ENCODE results near the gene MEGF11. TPM values are rescaled to one million over a fixed set of nuclear protein-coding genes. Genes with fewer than 3 reads are reported as not detected.

Gene MEGF11
- total RNA-seq, 2 experiments from 2014 or later = 0.05 TPM; not detected in 1

DNA sequence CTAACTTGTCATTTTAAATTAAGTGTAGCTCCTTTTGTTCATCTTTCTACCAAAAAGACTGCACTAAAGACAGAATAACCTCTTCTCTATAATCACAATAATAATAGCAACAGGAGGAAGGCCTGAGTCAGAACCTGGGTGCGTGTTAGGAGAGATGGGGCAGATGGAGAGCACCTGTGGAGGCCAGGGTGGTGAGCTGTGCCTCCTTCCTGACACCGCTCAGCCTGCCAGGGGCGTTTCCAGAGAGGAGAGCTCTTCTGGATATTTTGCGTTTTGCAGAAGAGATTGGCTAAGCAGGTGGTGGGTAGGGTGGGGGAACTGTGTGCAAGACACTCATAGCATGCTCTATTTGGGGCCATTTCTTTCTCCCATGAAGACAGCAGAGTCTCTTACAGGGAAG lies 83.5 kb downstream of the MEGF11 start:
- Mint-ChIP-seq H3K36me3 (ENCODE audit: low read depth) (no peaks in the 10 kb centered on the region), H3K4me1 (ENCODE audit: low read depth) (no peaks in the 10 kb centered on the region), H3K27ac (no peak overlapping the region), H3K27me3 (ENCODE audit: low read depth) (no peaks in the 10 kb centered on the region), H3K4me3 (no peak overlapping the region), H3K9me3 (no peaks in the 10 kb centered on the region)
- intact Hi-C loops (cut with micrococcal nuclease) = no loop called here
- CTCF ChIA-PET = interaction anchor here (0.6 to 1.6 kb wide), 2 partner anchors 12 to 72 kb away, joined by 3 to 4 read pairs; no protein-coding TSS in a partner anchor
- DNase-seq = no peak

DNA sequence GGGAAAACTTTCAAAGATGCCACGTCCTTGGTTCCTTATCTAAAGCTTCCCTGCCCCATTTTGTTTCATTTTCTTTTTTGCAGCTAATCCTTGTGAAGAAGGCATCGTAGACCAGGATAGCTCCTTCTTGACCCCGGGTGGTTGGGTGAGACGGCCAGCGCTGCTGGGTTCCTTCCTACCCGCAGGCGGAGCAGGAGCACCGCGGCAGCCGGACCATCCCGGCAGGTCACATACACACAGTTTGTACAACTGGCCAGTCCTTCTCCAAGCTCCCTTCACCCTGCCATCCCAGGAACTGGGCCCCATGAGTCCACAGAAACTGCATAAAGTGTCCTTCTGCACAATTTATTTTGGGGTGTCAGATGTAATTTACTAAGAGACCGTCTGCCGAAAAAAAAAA lies 83.9 kb downstream of the MEGF11 start:
- CTCF ChIA-PET = interaction anchor here (0.6 to 1.6 kb wide), 2 partner anchors 12 to 71 kb away, joined by 3 to 4 read pairs; no protein-coding TSS in a partner anchor

DNA sequence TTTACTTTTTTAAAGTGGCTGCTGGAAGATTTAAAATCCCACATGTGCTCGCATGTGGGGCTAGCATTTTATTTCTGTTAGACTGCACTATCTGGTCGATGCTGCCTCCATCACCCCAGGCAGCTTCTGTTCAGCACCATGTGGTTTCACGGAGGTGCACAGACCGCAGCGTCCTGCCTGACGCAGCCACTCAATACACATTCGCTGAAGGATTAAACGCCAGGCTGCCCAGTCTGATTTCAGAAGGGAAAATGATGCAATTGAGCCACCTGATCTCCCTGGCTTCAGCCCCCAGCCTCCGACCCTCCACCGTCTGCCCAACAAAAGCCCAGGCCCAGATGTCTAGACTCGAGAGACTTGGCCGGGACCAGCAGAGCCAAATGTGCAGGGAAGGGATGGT lies 84.5 kb downstream of the MEGF11 start:
- H3K9me3 Mint-ChIP-seq = no peaks in the 10 kb centered on the region
- intact Hi-C loops (cut with micrococcal nuclease) = no loop called here
- H3K4me3 Mint-ChIP-seq = no peak overlapping the region
- CTCF ChIA-PET = no interaction called here
- H3K36me3 Mint-ChIP-seq (ENCODE audit: low read depth) = no peaks in the 10 kb centered on the region
- no peaks in the 10 kb centered on the region for H3K4me1 Mint-ChIP-seq (ENCODE audit: low read depth)
- H3K27ac Mint-ChIP-seq = no peak overlapping the region
- DNase-seq = no peak
- H3K27me3 Mint-ChIP-seq (ENCODE audit: low read depth) = no peaks in the 10 kb centered on the region

More for the DNA sequence above, 83.9 kb downstream of the MEGF11 start:
- DNase-seq = no peak
- no peaks in the 10 kb centered on the region for H3K36me3 Mint-ChIP-seq (ENCODE audit: low read depth)
- H3K27ac Mint-ChIP-seq = no peak overlapping the region
- no peaks in the 10 kb centered on the region for H3K27me3 Mint-ChIP-seq (ENCODE audit: low read depth)
- H3K4me1 Mint-ChIP-seq (ENCODE audit: low read depth) = no peaks in the 10 kb centered on the region
- intact Hi-C loops (cut with micrococcal nuclease) = no loop called here
- no peak overlapping the region for H3K4me3 Mint-ChIP-seq
- no peaks in the 10 kb centered on the region for H3K9me3 Mint-ChIP-seq

DNA sequence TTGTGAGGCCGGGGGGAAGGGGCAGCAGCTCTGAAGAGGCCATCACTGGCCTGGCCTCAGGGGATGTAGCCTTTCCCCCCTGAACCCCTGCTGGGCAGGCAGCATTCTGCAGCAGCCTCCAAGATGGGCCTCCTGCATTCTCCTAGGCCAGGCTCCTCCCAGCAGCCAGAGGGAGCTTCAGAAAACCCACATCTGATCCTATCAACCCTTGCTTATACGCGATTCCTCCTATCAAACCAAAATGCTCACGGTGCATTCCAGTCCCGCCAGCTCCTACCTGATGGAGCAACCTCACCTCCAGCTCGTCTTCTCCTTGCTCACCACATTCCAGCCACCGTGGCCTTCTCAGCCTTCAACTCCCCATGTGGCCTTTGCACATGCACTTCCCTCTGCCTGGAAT lies 85.7 kb downstream of the MEGF11 start:
- Mint-ChIP-seq H3K4me1 (ENCODE audit: low read depth) (no peaks in the 10 kb centered on the region), H3K36me3 (ENCODE audit: low read depth) (no peaks in the 10 kb centered on the region), H3K4me3 (no peak overlapping the region), H3K9me3 (no peaks in the 10 kb centered on the region), H3K27ac (no peak overlapping the region), H3K27me3 (ENCODE audit: low read depth) (no peaks in the 10 kb centered on the region)
- DNase-seq = no peak
- intact Hi-C loops (cut with micrococcal nuclease) = no loop called here
- CTCF ChIA-PET = no interaction called here

DNA sequence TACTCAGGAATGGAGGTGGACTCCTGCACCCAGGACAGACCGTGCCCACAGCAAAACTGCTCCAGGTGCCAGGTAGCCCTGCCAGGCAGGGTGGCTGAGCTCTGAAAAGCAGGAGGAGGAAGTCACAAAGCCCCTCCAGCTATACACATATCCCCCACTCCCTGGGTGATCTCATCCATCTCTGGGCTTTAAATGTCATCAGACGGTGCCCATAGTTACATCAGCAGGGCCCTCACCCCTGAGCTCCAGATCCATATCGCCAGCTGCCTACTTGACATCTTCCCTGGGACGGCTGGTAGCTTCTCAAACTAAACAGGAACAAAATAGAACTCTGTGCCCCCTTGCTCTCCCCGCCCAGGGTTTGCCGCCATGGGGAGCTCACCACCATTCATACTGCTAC lies 87.7 kb downstream of the MEGF11 start:
- DNase-seq = no peak
- Mint-ChIP-seq H3K4me3 (no peak overlapping the region), H3K36me3 (ENCODE audit: low read depth) (no peaks in the 10 kb centered on the region), H3K9me3 (no peaks in the 10 kb centered on the region), H3K27ac (no peak overlapping the region), H3K4me1 (ENCODE audit: low read depth) (no peaks in the 10 kb centered on the region), H3K27me3 (ENCODE audit: low read depth) (no peaks in the 10 kb centered on the region)
- CTCF ChIA-PET = no interaction called here
- intact Hi-C loops (cut with micrococcal nuclease) = no loop called here

DNA sequence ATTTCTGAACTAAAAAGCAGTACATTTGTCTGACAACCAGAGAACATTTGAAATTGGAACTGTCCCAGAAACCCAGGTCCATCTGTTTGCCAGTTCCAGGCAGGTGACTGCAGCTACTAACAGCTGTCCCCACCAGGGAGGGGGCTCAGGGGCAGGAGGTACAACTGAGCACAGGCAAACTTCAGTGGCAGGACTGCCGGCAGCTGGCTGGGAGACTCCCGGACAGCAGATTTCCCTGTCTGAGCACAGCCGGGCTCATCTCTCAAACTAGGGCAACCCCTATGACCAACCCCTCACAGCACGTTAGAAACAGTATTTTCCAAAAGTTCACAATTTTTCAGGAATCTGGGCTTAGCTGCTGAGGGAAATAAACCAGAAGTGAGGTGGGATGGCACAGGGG lies 88.8 kb downstream of the MEGF11 start:
- no peak for DNase-seq
- CTCF ChIA-PET = interaction anchor here (0.6 kb wide), 1 partner anchor 13 kb away, joined by 3 read pairs; no protein-coding TSS in a partner anchor
- intact Hi-C loops (cut with micrococcal nuclease) = no loop called here

DNA sequence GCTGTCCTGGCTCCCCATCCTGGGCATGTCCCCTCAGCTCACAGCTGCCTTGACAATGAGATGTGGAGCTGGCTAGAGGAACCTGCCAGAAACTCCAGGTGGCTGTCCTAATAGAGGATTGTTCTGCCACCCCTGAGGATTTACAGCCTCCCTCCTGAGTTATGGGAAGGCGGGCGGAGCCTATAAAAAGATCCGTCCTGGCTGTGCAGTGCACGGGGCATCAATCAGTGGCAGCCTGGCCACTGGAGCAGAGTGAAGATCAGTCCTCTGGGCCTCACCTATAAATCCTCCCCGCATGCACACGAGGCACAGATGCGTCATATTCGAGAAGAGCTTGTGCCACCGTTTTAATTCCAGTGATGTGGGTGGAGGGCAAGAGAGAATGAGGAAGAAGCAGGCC lies 90.0 kb downstream of the MEGF11 start:
- intact Hi-C loops (cut with micrococcal nuclease) = no loop called here
- H3K4me3 Mint-ChIP-seq = no peak overlapping the region
- no peak for DNase-seq
- no peaks in the 10 kb centered on the region for H3K27me3 Mint-ChIP-seq (ENCODE audit: low read depth)
- CTCF ChIA-PET = interaction anchor here (0.6 to 1.5 kb wide), 2 partner anchors 16 to 30 kb away, joined by 3 read pairs; no protein-coding TSS in a partner anchor
- no peaks in the 10 kb centered on the region for H3K36me3 Mint-ChIP-seq (ENCODE audit: low read depth)
- no peak overlapping the region for H3K27ac Mint-ChIP-seq
- H3K4me1 Mint-ChIP-seq (ENCODE audit: low read depth) = no peaks in the 10 kb centered on the region
- no peaks in the 10 kb centered on the region for H3K9me3 Mint-ChIP-seq

More for the DNA sequence above, 88.8 kb downstream of the MEGF11 start:
- H3K27ac Mint-ChIP-seq = no peak overlapping the region
- H3K4me1 Mint-ChIP-seq (ENCODE audit: low read depth) = no peaks in the 10 kb centered on the region
- no peaks in the 10 kb centered on the region for H3K36me3 Mint-ChIP-seq (ENCODE audit: low read depth)
- H3K9me3 Mint-ChIP-seq = no peaks in the 10 kb centered on the region
- H3K4me3 Mint-ChIP-seq = no peak overlapping the region
- no peaks in the 10 kb centered on the region for H3K27me3 Mint-ChIP-seq (ENCODE audit: low read depth)

DNA sequence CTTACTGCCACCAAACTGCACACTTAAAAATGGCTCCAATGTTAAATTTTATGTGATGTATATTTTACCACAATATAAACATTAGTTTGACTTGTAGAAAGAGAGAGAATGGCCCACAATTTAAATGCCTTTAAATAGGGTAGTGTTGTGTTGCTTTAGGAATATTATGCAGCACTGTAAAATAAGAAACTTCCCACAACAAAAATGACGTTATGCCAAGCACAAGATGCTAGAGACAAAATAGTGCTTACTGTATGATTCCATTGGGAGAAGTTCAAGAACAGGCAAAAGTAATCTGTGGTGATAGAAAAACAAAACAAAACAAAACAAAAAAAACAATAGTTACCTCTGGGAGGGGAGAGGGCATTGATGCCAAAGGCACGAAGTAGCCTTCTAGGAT lies 91.3 kb downstream of the MEGF11 start:
- no peak for DNase-seq

DNA sequence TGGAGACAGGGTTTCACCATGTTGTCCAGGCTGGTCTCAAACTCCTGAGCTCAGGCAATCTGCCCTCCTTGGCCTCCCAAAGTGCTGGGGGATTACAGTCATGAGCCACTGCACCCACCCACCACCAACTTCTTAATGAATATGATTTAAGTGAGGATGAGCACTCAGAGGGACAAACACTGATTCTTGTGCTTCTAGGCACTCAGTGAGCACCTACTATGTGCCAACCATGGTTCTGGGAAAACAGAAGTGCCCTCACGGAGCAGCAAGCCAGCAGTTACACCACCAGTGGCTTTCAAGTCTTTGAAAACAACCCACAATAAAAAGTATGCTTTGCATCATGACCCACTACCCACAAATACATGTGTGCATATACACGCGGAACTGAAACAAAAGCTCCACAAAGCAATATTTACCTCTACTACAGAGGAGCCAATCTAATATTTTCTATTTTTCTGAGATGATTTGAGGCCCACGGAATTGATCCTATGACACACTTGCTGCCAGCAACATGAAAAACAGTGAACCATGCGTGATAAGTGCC lies 91.9 kb downstream of the MEGF11 start:
- H3K4me3 Mint-ChIP-seq = no peak overlapping the region
- no peaks in the 10 kb centered on the region for H3K9me3 Mint-ChIP-seq
- no peak for DNase-seq
- no peaks in the 10 kb centered on the region for H3K4me1 Mint-ChIP-seq (ENCODE audit: low read depth)
- H3K27ac Mint-ChIP-seq = no peak overlapping the region
- CTCF ChIA-PET = no interaction called here
- intact Hi-C loops (cut with micrococcal nuclease) = no loop called here
- no peaks in the 10 kb centered on the region for H3K27me3 Mint-ChIP-seq (ENCODE audit: low read depth)
- H3K36me3 Mint-ChIP-seq (ENCODE audit: low read depth) = no peaks in the 10 kb centered on the region

More for the DNA sequence above, 91.3 kb downstream of the MEGF11 start:
- Mint-ChIP-seq H3K4me3 (no peak overlapping the region), H3K27me3 (ENCODE audit: low read depth) (no peaks in the 10 kb centered on the region), H3K36me3 (ENCODE audit: low read depth) (no peaks in the 10 kb centered on the region), H3K4me1 (ENCODE audit: low read depth) (no peaks in the 10 kb centered on the region), H3K9me3 (no peaks in the 10 kb centered on the region), H3K27ac (no peak overlapping the region)
- CTCF ChIA-PET = no interaction called here
- intact Hi-C loops (cut with micrococcal nuclease) = no loop called here

DNA sequence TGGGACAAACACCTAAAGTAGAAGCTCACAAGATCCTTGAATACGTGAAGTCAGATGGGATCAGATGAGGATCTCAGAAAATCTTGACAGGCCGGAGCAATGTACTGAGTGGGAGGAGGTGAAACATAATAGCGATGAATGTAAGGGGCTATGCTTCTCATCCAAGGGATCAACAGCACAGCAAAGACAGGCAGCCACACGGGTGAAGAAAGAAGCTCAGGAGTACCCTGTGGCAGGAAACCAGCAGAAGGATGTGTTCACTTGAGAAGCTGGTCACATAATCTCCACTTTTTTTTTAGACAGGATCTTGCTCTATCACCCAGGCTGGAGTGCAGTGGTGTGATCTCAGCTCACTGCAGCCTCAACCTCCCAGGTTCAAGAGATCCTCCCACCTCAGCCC lies 92.4 kb downstream of the MEGF11 start:
- no peaks in the 10 kb centered on the region for H3K4me1 Mint-ChIP-seq (ENCODE audit: low read depth)
- no peak overlapping the region for H3K27ac Mint-ChIP-seq
- H3K4me3 Mint-ChIP-seq = no peak overlapping the region
- no peaks in the 10 kb centered on the region for H3K9me3 Mint-ChIP-seq
- H3K36me3 Mint-ChIP-seq (ENCODE audit: low read depth) = no peaks in the 10 kb centered on the region
- CTCF ChIA-PET = no interaction called here
- intact Hi-C loops (cut with micrococcal nuclease) = no loop called here
- no peak for DNase-seq
- no peaks in the 10 kb centered on the region for H3K27me3 Mint-ChIP-seq (ENCODE audit: low read depth)

DNA sequence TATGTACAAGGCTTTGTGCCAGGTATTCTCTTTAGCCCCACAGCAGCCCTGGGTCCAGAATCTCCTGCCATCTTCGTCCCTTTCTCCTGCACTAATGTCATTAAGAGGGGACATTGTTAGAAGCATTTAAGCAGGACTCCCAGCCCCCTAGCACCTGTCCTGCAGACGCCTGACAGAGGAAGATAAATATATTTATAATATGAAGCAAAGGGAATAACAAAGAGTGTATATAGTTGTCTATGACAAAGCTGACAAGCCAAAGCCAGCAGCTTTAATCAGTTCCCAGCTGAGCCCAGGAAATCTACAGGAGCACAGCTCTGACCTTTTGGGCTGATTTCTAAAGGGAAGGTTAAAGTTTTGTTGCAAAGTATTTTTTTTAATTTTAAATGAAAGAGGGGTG lies 96.0 kb downstream of the MEGF11 start:
- Mint-ChIP-seq H3K9me3 (no peaks in the 10 kb centered on the region), H3K27ac (no peak overlapping the region), H3K4me3 (no peak overlapping the region), H3K27me3 (ENCODE audit: low read depth) (no peaks in the 10 kb centered on the region), H3K4me1 (ENCODE audit: low read depth) (no peaks in the 10 kb centered on the region), H3K36me3 (ENCODE audit: low read depth) (no peaks in the 10 kb centered on the region)
- CTCF ChIA-PET = interaction anchor here (0.9 kb wide), 1 partner anchor 13 kb away, joined by 4 read pairs; no protein-coding TSS in a partner anchor
- intact Hi-C loops (cut with micrococcal nuclease) = no loop called here
- DNase-seq = no peak

DNA sequence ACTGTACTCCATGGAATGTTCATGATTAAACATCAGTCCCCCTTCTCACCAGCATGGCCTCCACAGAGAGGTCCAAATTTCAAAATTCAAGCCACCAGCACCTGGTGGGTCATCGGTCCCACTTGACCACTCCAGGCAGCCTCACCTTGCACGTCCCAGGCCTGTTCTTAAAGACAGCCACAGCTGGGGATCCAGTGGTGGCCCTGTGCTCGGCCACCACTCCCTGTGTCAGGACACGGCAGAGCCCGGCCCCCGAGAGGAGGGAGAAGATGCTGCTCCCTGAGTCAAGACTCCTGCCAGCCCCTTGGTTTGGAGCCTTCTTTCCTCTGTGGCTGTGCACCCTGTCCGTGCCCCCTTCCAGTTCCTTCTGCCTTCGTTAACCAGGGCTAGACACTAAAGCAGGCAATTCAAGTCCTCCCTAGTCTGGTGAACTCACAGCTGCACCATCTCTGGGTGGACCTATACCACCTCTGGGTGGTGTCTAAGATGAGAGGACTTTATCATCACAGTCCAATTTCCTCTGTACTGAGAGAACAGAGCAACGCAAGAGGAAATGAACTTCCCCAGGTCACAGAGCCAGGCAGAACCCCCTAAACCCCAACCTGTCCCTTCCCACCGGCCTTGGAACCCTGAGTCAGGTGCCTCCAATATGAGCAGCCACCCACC lies 97.1 kb downstream of the MEGF11 start:
- Mint-ChIP-seq H3K4me1 (ENCODE audit: low read depth) (no peaks in the 10 kb centered on the region), H3K36me3 (ENCODE audit: low read depth) (no peaks in the 10 kb centered on the region), H3K9me3 (no peaks in the 10 kb centered on the region), H3K4me3 (no peak overlapping the region), H3K27ac (no peak overlapping the region), H3K27me3 (ENCODE audit: low read depth) (no peaks in the 10 kb centered on the region)
- no peak for DNase-seq
- CTCF ChIA-PET = no interaction called here
- intact Hi-C loops (cut with micrococcal nuclease) = no loop called here

DNA sequence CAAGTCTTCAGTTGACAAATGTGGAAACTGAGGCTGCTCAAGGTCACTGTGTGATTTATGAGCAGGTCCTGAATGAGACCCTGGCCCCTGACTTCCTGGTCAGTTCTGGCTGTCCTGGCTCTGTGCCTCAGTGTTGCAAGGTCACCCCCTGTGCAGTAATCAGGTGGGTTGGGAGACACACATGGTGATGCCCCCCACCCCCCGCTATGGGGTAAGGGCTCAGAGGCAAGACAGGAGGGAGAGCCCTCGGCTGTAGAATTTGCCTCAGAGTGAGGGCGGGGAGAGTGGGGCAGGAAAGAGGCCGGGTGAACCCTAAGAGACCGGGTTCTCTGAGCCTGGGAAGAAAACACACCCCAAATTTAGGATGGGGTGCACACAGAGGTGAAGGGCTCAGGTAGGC lies 98.5 kb downstream of the MEGF11 start:
- CTCF ChIA-PET = no interaction called here
- Mint-ChIP-seq H3K4me1 (ENCODE audit: low read depth) (no peaks in the 10 kb centered on the region), H3K27ac (no peak overlapping the region), H3K9me3 (no peaks in the 10 kb centered on the region), H3K4me3 (no peak overlapping the region), H3K27me3 (ENCODE audit: low read depth) (peaks cover 3% of the 10 kb centered on the region), H3K36me3 (ENCODE audit: low read depth) (no peaks in the 10 kb centered on the region)
- intact Hi-C loops (cut with micrococcal nuclease) = no loop called here
- DNase-seq = no peak
